Lower leg skin (tissue), 4 donors: Measurements from ENCODE around the gene PIWIL4. TPM values are rescaled to one million over a fixed set of nuclear protein-coding genes. Genes with fewer than 3 reads are reported as not detected.
"Not testable (repeated sequence)": the region's sequence is repeated elsewhere in the genome, so short reads cannot be mapped to it uniquely, and the experiment has no call there.

ENCODE experiments used
- DNase-seq, 2 donors: peaks; one replicate each; pipeline ENCODE4 v3.0.0-alpha.2; 2019; ENCODE audit warnings: low spot score in 2 of 2
- H3K4me3 ChIP-seq: fragments of 200-600 bp; sonication (generic); 2 replicates; pipeline ENCODE4 v1.5.1; 2017; ENCODE audit warnings: mild to moderate bottlenecking, low read depth; ENCODE audit not compliant: poor library complexity, severe bottlenecking
- CTCF ChIP-seq, 3 donors: fragments of 450-650 bp; IDR thresholded peaks; one replicate each; pipeline ENCODE4 v1.5.1; 2016; ENCODE audit warnings: antibody characterized with exemption in 3 of 3, mild to moderate bottlenecking in 3 of 3, moderate library complexity in 2 of 3
- POLR2A ChIP-seq, 2 donors: fragments of 450-650 bp; IDR thresholded peaks; one replicate each; pipeline ENCODE4 v1.6.1; 2016 to 2017; ENCODE audit warnings: antibody characterized with exemption in 2 of 2, mild to moderate bottlenecking in 1 of 2, moderate library complexity in 1 of 2
- WGBS, 2 donors: methylation state at CpG; one replicate each; pipeline ENCODE4 v1.1.5; 2018; 5-methylcytosine and 5-hydroxymethylcytosine counted together
- intact Hi-C: fragments of 100-400 bp; cut with DNase I; formaldehyde crosslinking; loops from one replicate; pipeline ENCODE4 v1.15.0; 2023; ENCODE audit warnings: low total_unique reads
- total RNA-seq, 4 donors: library from RNA; depleted of rRNA; stranded (reverse); fragments of >200 nt; gene quantifications; one replicate each; pipeline ENCODE4 v1.1.0, GENCODE V29; 2016

The PIWIL4 gene
- total RNA-seq, 4 donors from 2014 or later = 0.67 to 3.3 (median 1.6) TPM

DNA sequence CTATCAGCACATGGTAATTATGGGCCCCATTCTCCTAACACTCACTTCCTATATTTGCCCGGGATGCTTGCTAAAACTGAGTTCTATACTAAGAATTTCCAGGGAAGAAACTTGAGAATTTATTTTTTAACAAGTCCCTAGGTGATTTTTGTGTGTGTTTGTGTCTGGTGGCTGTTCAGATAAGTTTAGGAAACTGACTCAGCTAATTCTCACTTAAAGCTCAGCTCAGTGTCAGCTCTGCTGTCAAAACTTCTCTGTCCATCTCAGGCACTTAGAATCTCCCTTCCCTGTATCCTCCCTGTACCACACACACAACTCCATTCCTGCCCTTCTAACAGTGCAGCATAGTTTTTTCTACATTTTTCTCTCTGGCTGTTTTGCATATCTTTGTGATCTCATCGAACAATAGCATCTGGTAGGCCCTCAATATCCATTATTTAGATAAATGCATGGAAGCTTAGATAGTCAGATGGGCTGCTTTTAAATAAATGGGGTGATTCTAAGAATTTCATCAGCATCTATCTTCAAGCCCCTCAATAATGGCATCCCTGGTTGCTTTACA lies 69.3 kb downstream of the PIWIL4 start:
- 83 to 85% methylated on average over 2 of the region's 2 CpGs for WGBS, 2 donors
- no peak overlapping the region for H3K4me3 ChIP-seq
- no peak for TF ChIP-seq POLR2A (IDR thresholded peaks at IDR 0.05)
- TF ChIP-seq CTCF (IDR thresholded peaks at IDR 0.05) = no peak
- no peak for DNase-seq
- intact Hi-C loops = no loop called here

DNA sequence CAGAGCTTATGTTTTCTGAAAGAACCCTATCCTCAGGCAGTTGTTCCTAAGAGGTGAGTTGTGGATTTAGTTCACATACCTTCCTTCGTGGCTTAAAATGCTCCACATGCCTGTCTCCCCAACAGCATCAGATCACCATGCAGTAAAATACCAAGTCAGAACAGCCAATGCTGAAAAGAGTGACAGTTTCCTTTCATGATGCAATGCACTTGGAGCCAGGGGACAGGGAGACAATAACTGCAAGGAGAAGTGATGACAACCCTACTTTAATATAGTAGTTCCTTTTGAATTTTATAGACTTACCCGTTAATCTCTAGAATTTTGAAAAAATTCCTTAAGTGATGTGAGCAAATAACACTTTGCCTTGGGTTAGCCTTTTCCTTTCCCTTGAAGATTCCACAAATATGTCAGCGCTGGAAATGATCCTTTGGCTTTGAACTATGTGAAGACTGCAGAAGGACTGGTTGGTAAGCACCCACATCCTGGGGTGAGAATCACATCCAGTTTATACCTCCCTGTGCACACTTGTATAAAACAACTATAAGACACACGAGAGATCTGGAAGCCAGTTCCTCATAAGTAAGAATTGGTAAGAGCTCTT lies 71.2 kb downstream of the PIWIL4 start:
- intact Hi-C loops = no loop called here
- no peak for TF ChIP-seq POLR2A (IDR thresholded peaks at IDR 0.05)
- TF ChIP-seq CTCF (IDR thresholded peaks at IDR 0.05) = no peak
- DNase-seq = no peak
- WGBS, 2 donors = 59 to 62% methylated on average over 4 of the region's 4 CpGs
- no peak overlapping the region for H3K4me3 ChIP-seq

GRCh38 chr11:94638902-94639373 lies 71.8 kb downstream of the PIWIL4 start:
- 38 to 51% methylated on average over 4 of the region's 4 CpGs for WGBS, 2 donors
- no peak overlapping the region for H3K4me3 ChIP-seq
- DNase-seq = no peak
- TF ChIP-seq CTCF (IDR thresholded peaks at IDR 0.05) (no peak), POLR2A (IDR thresholded peaks at IDR 0.05) (no peak)
- intact Hi-C loops = no loop called here

DNA sequence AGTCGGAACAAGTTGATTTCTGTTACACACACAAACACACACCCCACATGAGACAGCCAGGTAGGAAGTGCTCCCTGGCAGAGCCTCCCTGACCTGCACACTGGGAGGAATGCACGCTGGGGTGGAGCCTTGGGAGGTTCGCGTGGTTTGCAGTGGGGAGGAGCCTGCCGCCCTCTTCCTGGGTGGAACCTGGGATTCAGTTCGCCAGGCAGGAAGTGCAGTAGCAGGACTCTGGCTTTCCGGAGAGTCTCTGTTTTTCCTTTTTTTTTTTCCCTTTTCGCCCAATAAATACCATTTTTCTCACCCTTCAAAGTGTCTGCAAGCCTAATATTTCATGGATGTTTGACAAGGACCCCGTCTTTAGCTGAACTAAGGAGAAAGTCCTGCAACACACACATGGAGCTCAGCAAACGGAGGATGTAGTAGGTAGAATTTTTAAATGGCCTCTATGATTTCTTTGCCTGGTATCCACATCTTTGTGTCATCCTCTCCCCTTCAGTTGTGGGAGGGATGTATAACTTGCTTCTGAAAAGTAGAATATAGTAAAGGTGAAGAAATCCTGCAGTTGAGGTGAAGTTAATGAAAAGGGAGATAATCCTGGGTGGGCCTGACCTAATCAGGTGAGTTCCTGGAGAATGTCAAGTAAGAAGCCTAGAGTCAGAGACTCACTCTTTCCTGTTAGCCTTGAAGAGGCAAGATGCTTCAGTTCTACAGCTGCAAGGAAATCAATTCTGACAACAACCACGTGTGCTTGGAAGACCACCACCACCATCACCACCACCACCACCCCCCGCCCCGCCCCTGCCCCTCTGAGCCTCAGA lies 72.9 kb downstream of the PIWIL4 start:
- DNase-seq = no peak
- no peak overlapping the region for H3K4me3 ChIP-seq
- 84 to 92% methylated on average over 13 of the region's 13 CpGs for WGBS, 2 donors
- TF ChIP-seq CTCF (IDR thresholded peaks at IDR 0.05) (no peak), POLR2A (IDR thresholded peaks at IDR 0.05) (no peak)
- intact Hi-C loops = no loop called here

DNA sequence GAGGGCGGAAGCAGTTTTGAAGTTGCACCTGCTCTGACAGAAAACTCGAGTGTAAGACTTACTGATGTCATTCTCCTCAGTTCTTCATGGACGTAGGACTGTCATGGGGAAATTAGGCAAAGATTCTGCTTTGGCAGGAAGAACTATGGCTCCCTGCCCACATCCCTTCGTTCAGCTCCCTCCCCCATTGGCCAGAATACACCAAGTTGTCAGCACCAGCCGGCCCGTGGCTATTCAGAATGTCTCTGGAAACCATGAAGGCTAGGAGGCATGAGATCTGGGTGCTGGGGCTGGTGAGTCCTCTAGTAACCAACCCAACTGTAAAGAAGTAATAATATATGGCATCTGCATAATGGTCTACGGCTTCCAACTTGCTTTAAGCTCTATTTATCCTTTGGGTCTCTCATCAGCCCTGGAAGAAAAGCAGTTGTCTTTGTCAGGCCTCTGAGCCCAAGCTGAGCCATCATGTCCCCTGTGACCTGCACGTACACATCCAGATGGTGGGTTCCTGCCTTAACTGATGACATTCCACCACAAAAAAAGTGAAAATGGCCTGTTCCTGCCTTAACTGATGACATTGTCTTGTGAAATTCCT lies 74.1 kb downstream of the PIWIL4 start:
- intact Hi-C loops = no loop called here
- TF ChIP-seq CTCF (IDR thresholded peaks at IDR 0.05) (no peak), POLR2A (IDR thresholded peaks at IDR 0.05) (no peak)
- 58 to 60% methylated on average over 8 of the region's 8 CpGs for WGBS, 2 donors
- no peak for DNase-seq
- no peak overlapping the region for H3K4me3 ChIP-seq

DNA sequence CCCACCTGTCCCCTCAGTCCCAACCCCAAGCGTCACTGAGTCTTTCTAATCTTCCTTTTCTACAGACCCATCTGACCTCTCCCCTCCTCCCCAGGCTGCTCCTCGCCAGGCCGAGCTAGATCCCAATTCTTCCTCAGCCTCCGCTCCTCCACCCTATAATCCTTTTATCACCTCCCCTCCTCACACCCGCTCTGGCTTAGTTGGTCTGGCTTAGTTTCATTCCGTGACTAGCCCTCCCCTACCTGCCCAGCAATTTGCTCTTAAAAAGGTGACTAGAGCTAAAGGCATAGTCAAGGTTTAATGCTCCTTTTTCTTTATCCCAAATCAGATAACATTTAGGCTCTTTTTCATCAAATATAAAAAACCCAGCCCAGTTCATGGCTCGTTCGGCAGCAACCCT lies 76.0 kb downstream of the PIWIL4 start:
- H3K4me3 ChIP-seq, DNase-seq, intact Hi-C loops: not testable (repeated sequence)
- 85 to 88% methylated on average over 7 to 8 of the region's 8 CpGs for WGBS, 2 donors
